A549 treated with ZK216348 at 1 μM for 4 hours (cell line): ENCODE data around the gene PHLDB2. TPM values are rescaled to one million over a fixed set of nuclear protein-coding genes. Genes with fewer than 3 reads are reported as not detected.

Experiments
- total RNA-seq: library from RNA; stranded (reverse); fragments of 200-300 nt; extraction: Qiagen RNA extraction; gene quantifications from 5 replicates; pipeline ENCODE4 v1.2.3, GENCODE V29; 2022; ENCODE audit warnings: low read depth

PHLDB2 gene
- total RNA-seq = 12.5 to 28.2 TPM (median 25.4 TPM) in 5 replicates

GRCh38 chr3:111859061-111859973, at the start of gene PHLDB2:
Gene PHLDB2 (plus strand): TSS chr3:111859265. CDS start chr3:111884078, 24,813 bp downstream.

GRCh38 chr3:111978583-111979433, 119.7 kb downstream of the PHLDB2 start, which contains the start of gene ABHD10:
Gene ABHD10 (plus strand): TSS chr3:111979026. CDS start chr3:111979062, 36 bp downstream.

GRCh38 chr3:111998636-111999483, 139.8 kb downstream of the PHLDB2 start, which contains the start of gene TAGLN3:
Gene TAGLN3 (plus strand): TSS chr3:111998922. CDS start chr3:111999423, 501 bp downstream.

Other genes with a start within 250 kb of the PHLDB2 start
- gene PLCXD2, start 184.6 kb upstream of the PHLDB2 start, total RNA-seq = 4.0 to 9.5 TPM (median 7.4 TPM) in 5 replicates
- gene ABHD10, start 119.8 kb downstream of the PHLDB2 start, total RNA-seq = 14.2 to 22.5 TPM (median 20.8 TPM) in 5 replicates
- gene TAGLN3, start 139.7 kb downstream of the PHLDB2 start, total RNA-seq = not detected in 5 replicates
- gene TMPRSS7, start 175.5 kb downstream of the PHLDB2 start, total RNA-seq = 0.06 to 0.11 TPM in 2 of 5 replicates, not detected in the others
- 10.2 to 14.1 TPM (median 12.2 TPM) in 5 replicates for gene C3orf52, start 227.1 kb downstream of the PHLDB2 start, total RNA-seq